Right renal cortex interstitium (tissue), 3 donors: ENCODE data around the gene YTHDF2. TPM values are rescaled to one million over a fixed set of nuclear protein-coding genes. Genes with fewer than 3 reads are reported as not detected.
"Not testable (repeated sequence)": the region's sequence is repeated elsewhere in the genome, so short reads cannot be mapped to it uniquely, and the experiment has no call there.

Experiments
- DNase-seq, 3 donors: peaks; one replicate each; pipeline ENCODE4 v3.0.0-alpha.2; 2013; ENCODE audit warnings: low read depth in 3 of 3, low spot score in 2 of 3
- polyA plus RNA-seq, 3 donors: library from polyadenylated mRNA; unstranded; fragments of 120-200 nt; gene quantifications; one replicate each; pipeline ENCODE4 v1.2.1, GENCODE V29; 2013; ENCODE audit not compliant: insufficient read length in 3 of 3

YTHDF2 gene
- polyA plus RNA-seq, 3 donors: 99.4 to 104 (median 104) TPM

GRCh38 chr1:28758420-28758819 lies 21.7 kb downstream of the YTHDF2 start:
- no peak for DNase-seq

GRCh38 chr1:28759257-28759656 lies 22.5 kb downstream of the YTHDF2 start:
- DNase-seq: no peak

- DNase-seq: no peak
Measured at GRCh38 chr1:28761189-28761588, 24.4 kb downstream of the YTHDF2 start.

GRCh38 chr1:28766532-28767183 lies 29.9 kb downstream of the YTHDF2 start:
- no peak for DNase-seq

- no peak for DNase-seq
Measured at GRCh38 chr1:28770601-28771165, 33.9 kb downstream of the YTHDF2 start.

GRCh38 chr1:28771921-28772320 lies 35.2 kb downstream of the YTHDF2 start:
- DNase-seq: not testable (repeated sequence)

GRCh38 chr1:28773105-28773504 lies 36.4 kb downstream of the YTHDF2 start:
- DNase-seq: no peak

GRCh38 chr1:28775121-28775942 lies 38.6 kb downstream of the YTHDF2 start:
- DNase-seq: peak in 2 of 3 donors; percentile 36 to 37

GRCh38 chr1:28776341-28776740 lies 39.6 kb downstream of the YTHDF2 start:
- no peak for DNase-seq

- no peak for DNase-seq
Measured at GRCh38 chr1:28778021-28778420, 41.3 kb downstream of the YTHDF2 start.

- DNase-seq: no peak
Measured at GRCh38 chr1:28779751-28780408, 43.1 kb downstream of the YTHDF2 start.

- DNase-seq: no peak
Measured at GRCh38 chr1:28781305-28781704, 44.6 kb downstream of the YTHDF2 start.

GRCh38 chr1:28782011-28782410 lies 45.3 kb downstream of the YTHDF2 start:
- DNase-seq: no peak

- DNase-seq: no peak
Measured at GRCh38 chr1:28783363-28783762, 46.6 kb downstream of the YTHDF2 start.

- no peak for DNase-seq
Measured at GRCh38 chr1:28789412-28789811, 52.7 kb downstream of the YTHDF2 start.

- DNase-seq: no peak
Measured at GRCh38 chr1:28789816-28790215, 53.1 kb downstream of the YTHDF2 start.

- no peak for DNase-seq
Measured at GRCh38 chr1:28790377-28791035, 53.8 kb downstream of the YTHDF2 start.

GRCh38 chr1:28791929-28792328 lies 55.2 kb downstream of the YTHDF2 start:
- DNase-seq: not testable (repeated sequence)

GRCh38 chr1:28792644-28793121 lies 55.9 kb downstream of the YTHDF2 start:
- no peak for DNase-seq

GRCh38 chr1:28794582-28794981 lies 57.8 kb downstream of the YTHDF2 start:
- not testable (repeated sequence) for DNase-seq
